ENCODE measurements around the gene SOCS3. TPM values are rescaled to one million over a fixed set of nuclear protein-coding genes. Genes with fewer than 3 reads are reported as not detected.

SOCS3 gene
- total and polyA plus RNA-seq, 2 donors (not counting 1 experiment from before 2014, with no cell fraction given) = 52.6 to 185 TPM

DNA sequence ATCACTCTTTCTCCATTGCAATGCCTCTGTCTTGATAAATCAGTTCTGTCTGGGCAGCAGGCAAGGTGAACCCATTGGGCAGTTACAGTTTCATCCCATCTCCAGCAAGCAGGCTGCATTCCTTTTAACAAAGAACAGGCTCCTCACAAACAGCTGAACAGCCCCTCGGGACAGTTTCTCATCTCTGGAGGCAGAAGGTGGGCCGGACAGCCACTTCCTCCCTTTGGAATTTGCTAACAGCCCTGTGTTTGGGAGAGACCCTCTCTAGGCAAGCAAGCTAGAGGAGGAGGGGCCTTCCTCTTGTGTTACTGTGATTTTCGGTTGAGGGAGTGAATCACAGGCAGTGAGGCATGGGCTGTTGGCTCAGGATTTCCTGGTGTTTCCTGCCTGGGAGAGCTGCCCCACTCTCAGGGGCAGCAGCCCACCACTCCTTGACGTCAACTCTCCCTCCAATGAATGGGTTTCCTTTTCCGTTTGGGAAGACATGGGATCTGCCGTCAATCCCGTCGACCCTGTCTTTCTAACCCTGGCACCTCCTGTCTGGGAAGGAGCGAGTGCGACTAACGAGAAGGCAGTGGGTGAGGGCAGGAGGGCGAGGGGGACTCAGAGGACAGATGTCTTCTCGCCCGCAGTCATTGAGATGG is 14.9 kb upstream of the SOCS3 start:
- TF ChIP-seq, protein P1, sequence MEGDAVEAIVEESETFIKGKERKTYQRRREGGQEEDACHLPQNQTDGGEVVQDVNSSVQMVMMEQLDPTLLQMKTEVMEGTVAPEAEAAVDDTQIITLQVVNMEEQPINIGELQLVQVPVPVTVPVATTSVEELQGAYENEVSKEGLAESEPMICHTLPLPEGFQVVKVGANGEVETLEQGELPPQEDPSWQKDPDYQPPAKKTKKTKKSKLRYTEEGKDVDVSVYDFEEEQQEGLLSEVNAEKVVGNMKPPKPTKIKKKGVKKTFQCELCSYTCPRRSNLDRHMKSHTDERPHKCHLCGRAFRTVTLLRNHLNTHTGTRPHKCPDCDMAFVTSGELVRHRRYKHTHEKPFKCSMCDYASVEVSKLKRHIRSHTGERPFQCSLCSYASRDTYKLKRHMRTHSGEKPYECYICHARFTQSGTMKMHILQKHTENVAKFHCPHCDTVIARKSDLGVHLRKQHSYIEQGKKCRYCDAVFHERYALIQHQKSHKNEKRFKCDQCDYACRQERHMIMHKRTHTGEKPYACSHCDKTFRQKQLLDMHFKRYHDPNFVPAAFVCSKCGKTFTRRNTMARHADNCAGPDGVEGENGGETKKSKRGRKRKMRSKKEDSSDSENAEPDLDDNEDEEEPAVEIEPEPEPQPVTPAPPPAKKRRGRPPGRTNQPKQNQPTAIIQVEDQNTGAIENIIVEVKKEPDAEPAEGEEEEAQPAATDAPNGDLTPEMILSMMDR (conservative IDR thresholded peaks at IDR 0.05 in 1 of 2, IDR thresholded peaks at IDR 0.05 in 1 of 2; ENCODE audit: low read depth in 1 of 2, low read length in 2 of 2) = no peak
- TF ChIP-seq EZH2 (IDR thresholded peaks at IDR 0.05; ENCODE audit: low read length, missing control alignments) = no peak
- Histone ChIP-seq H3K9me3 (ENCODE audit: control insufficient read depth, insufficient read depth, low read depth, low read length) (no peaks in the 10 kb centered on the region), H3K79me2 (ENCODE audit: control insufficient read depth, insufficient read depth, low read length) (peaks cover 11% of the 10 kb centered on the region), H3K9ac (ENCODE audit: insufficient read depth, low read length) (peak overlapping the region; percentile 46), H4K20me1 (ENCODE audit: control insufficient read depth, extremely low read depth, insufficient read depth, low read length) (no peaks in the 10 kb centered on the region), H3K4me2 (ENCODE audit: extremely low read depth, insufficient read depth, low read length) (peak overlapping the region; percentile 38), H3K4me3 (replicated peaks in 1 of 4; ENCODE audit: control extremely low read depth in 1 of 4, insufficient read depth in 1 of 4, low read depth in 3 of 4, low read length in 4 of 4) (no peak overlapping the region), H3K4me1 (ENCODE audit: control insufficient read depth, extremely low read depth, insufficient read depth, low read length) (peaks cover 32% of the 10 kb centered on the region), H3K27me3 (ENCODE audit: control insufficient read depth, insufficient read depth, low read length) (no peaks in the 10 kb centered on the region), H2AFZ (ENCODE audit: low read length) (no peak overlapping the region), H3K36me3 (ENCODE audit: control insufficient read depth, insufficient read depth, low read length) (no peaks in the 10 kb centered on the region), H3K27ac (ENCODE audit: insufficient read depth, low read length) (peak overlapping the region; percentile 99)
- DNase-seq (ENCODE audit: low read depth in 2 of 2) = peak; percentile 73 to 93

DNA sequence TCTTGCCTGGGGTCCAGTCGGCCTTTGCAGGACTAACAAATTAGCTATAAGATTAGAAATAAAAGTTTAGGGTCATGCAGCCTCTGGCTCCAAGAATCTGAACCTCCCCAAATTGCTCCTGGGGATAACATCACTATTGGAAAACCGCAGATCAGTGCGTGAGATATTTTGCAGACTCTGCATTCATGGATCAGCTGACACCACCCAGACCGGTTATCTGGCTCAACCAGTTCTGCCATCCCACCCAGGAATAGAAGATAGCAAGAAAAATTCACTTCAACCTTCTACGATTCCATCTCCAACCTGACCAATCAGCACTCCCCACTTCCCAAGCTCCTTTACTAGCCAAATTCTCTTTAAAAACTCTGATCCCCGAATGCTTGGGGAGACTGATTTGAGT is 14.3 kb upstream of the SOCS3 start:
- no peak overlapping the region for H3K4me2 ChIP-seq (ENCODE audit: extremely low read depth, insufficient read depth, low read length)
- H3K36me3 ChIP-seq (ENCODE audit: control insufficient read depth, insufficient read depth, low read length) = no peaks in the 10 kb centered on the region
- H3K9me3 ChIP-seq (ENCODE audit: control insufficient read depth, insufficient read depth, low read depth, low read length) = no peaks in the 10 kb centered on the region
- no peaks in the 10 kb centered on the region for H3K27me3 ChIP-seq (ENCODE audit: control insufficient read depth, insufficient read depth, low read length)
- DNase-seq (ENCODE audit: low read depth in 2 of 2) = no peak
- H2AFZ ChIP-seq (ENCODE audit: low read length) = no peak overlapping the region
- H3K9ac ChIP-seq (ENCODE audit: insufficient read depth, low read length) = peak overlapping the region; percentile 46
- no peaks in the 10 kb centered on the region for H4K20me1 ChIP-seq (ENCODE audit: control insufficient read depth, extremely low read depth, insufficient read depth, low read length)
- no peak for TF ChIP-seq EZH2 (IDR thresholded peaks at IDR 0.05; ENCODE audit: low read length, missing control alignments)
- TF ChIP-seq, protein P1 (conservative IDR thresholded peaks at IDR 0.05 in 1 of 2, IDR thresholded peaks at IDR 0.05 in 1 of 2; ENCODE audit: low read depth in 1 of 2, low read length in 2 of 2) = no peak
- H3K27ac ChIP-seq (ENCODE audit: insufficient read depth, low read length) = peak overlapping the region; percentile 99
- H3K79me2 ChIP-seq (ENCODE audit: control insufficient read depth, insufficient read depth, low read length) = peaks cover 5% of the 10 kb centered on the region
- peaks cover 32% of the 10 kb centered on the region for H3K4me1 ChIP-seq (ENCODE audit: control insufficient read depth, extremely low read depth, insufficient read depth, low read length)
- no peak overlapping the region for H3K4me3 ChIP-seq (replicated peaks in 1 of 4; ENCODE audit: control extremely low read depth in 1 of 4, insufficient read depth in 1 of 4, low read depth in 3 of 4, low read length in 4 of 4)

DNA sequence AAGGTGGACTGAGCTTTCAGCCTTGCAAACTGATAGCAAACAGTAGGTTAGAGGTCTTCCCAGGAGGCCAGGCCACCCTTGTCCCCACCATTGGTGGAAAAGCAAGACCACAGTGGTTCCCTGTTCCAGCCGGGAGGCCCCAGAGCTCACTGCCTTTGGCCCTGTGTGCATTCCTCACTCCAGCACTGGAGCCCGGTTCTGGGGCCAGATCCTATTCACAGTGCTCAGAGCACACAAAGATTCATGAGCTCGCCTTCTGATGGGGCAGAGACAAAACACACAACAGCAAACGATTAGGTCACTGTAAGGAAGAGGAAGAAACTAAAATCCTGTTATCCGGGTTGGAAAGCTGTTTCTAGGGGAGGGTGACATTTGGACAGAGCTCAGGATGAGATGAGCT is 13.0 kb upstream of the SOCS3 start:
- H3K4me3 ChIP-seq (replicated peaks in 1 of 4; ENCODE audit: control extremely low read depth in 1 of 4, insufficient read depth in 1 of 4, low read depth in 3 of 4, low read length in 4 of 4) = no peak overlapping the region
- TF ChIP-seq, protein P1 (conservative IDR thresholded peaks at IDR 0.05 in 1 of 2, IDR thresholded peaks at IDR 0.05 in 1 of 2; ENCODE audit: low read depth in 1 of 2, low read length in 2 of 2) = no peak
- no peak for TF ChIP-seq EZH2 (IDR thresholded peaks at IDR 0.05; ENCODE audit: low read length, missing control alignments)
- H2AFZ ChIP-seq (ENCODE audit: low read length) = peak overlapping the region; percentile 39
- peak overlapping the region; percentile 28 for H3K9ac ChIP-seq (ENCODE audit: insufficient read depth, low read length)
- H3K27ac ChIP-seq (ENCODE audit: insufficient read depth, low read length) = peak overlapping the region; percentile 41
- no peaks in the 10 kb centered on the region for H3K27me3 ChIP-seq (ENCODE audit: control insufficient read depth, insufficient read depth, low read length)
- H3K4me2 ChIP-seq (ENCODE audit: extremely low read depth, insufficient read depth, low read length) = no peak overlapping the region
- H3K4me1 ChIP-seq (ENCODE audit: control insufficient read depth, extremely low read depth, insufficient read depth, low read length) = peaks cover 29% of the 10 kb centered on the region
- DNase-seq (ENCODE audit: low read depth in 2 of 2) = no peak
- no peaks in the 10 kb centered on the region for H3K79me2 ChIP-seq (ENCODE audit: control insufficient read depth, insufficient read depth, low read length)
- no peaks in the 10 kb centered on the region for H3K36me3 ChIP-seq (ENCODE audit: control insufficient read depth, insufficient read depth, low read length)
- H4K20me1 ChIP-seq (ENCODE audit: control insufficient read depth, extremely low read depth, insufficient read depth, low read length) = no peaks in the 10 kb centered on the region
- no peaks in the 10 kb centered on the region for H3K9me3 ChIP-seq (ENCODE audit: control insufficient read depth, insufficient read depth, low read depth, low read length)

All from fibroblast of lung (primary cell).